Vagina (tissue), 2 donors: ENCODE measurements around the gene NRXN2. TPM values are rescaled to one million over a fixed set of nuclear protein-coding genes. Genes with fewer than 3 reads are reported as not detected.

Source experiments
- DNase-seq, 2 donors: peaks; one replicate each; pipeline ENCODE4 v3.0.0-alpha.2; 2017; ENCODE audit errors: extremely low spot score in 2 of 2
- H3K27ac ChIP-seq: fragments of 200-600 bp; sonication (generic); one replicate; pipeline ENCODE4 v1.5.1; 2019
- H3K27me3 ChIP-seq: fragments of 200-600 bp; sonication (generic); one replicate; pipeline ENCODE4 v1.5.1; 2019
- H3K36me3 ChIP-seq, 2 donors: fragments of 200-600 bp; sonication (generic); one replicate each; pipeline ENCODE4 v1.5.1; 2017 to 2019
- H3K4me1 ChIP-seq: fragments of 200-600 bp; sonication (generic); one replicate; pipeline ENCODE4 v1.5.1; 2019
- H3K4me3 ChIP-seq, 2 donors: fragments of 200-600 bp; sonication (generic); 1 replicate in 1 of 2; 2 replicates in 1 of 2; pipeline ENCODE4 v1.5.1; 2016 to 2019
- H3K9me3 ChIP-seq: fragments of 200-600 bp; sonication (generic); one replicate; pipeline ENCODE4 v1.5.1; 2019
- CTCF ChIP-seq, 3 experiments: fragments of 450-650 bp in 2 of 3; fragments of 200-600 bp in 1 of 3; sonication (generic) in 1 of 3; IDR thresholded peaks; one replicate each; pipeline ENCODE4 v1.5.1; 2017 to 2019; ENCODE audit warnings: antibody characterized with exemption in 3 of 3, mild to moderate bottlenecking in 2 of 3, moderate library complexity in 2 of 3
- POLR2A ChIP-seq, 2 donors: fragments of 450-650 bp; IDR thresholded peaks; one replicate each; pipeline ENCODE4 v1.6.1; 2017; ENCODE audit warnings: antibody characterized with exemption in 2 of 2, mild to moderate bottlenecking in 2 of 2, moderate library complexity in 2 of 2
- POLR2AphosphoS5 ChIP-seq, 2 donors: sonication (generic); formaldehyde crosslinking; IDR thresholded peaks; one replicate each; pipeline ENCODE4 v1.9.0; 2017; ENCODE audit warnings: antibody characterized with exemption in 2 of 2, mild to moderate bottlenecking in 2 of 2, low read depth in 1 of 2; ENCODE audit not compliant: insufficient read depth in 1 of 2
- intact Hi-C: fragments of 100-400 bp; cut with DNase I; formaldehyde crosslinking; loops from one replicate; pipeline ENCODE4 v1.15.1; 2023
- total RNA-seq: library from RNA; depleted of rRNA; stranded (reverse); fragments of >200 nt; gene quantifications from one replicate; pipeline ENCODE4 v1.2.3, GENCODE V29; 2016

Gene NRXN2
- total RNA-seq, 1 donor from 2014 or later: 16.9 TPM

- intact Hi-C loops: no loop called here
- TF ChIP-seq POLR2A (IDR thresholded peaks at IDR 0.05): no peak
- TF ChIP-seq POLR2AphosphoS5 (IDR thresholded peaks at IDR 0.05; ENCODE audit: insufficient read depth in 1 of 2, low read depth in 1 of 2): no peak
- TF ChIP-seq CTCF (IDR thresholded peaks at IDR 0.05): no peak
- Histone ChIP-seq H3K27me3 (peaks cover 13% of the 10 kb centered on the region), H3K9me3 (no peaks in the 10 kb centered on the region), H3K4me3 (peak overlapping the region in 1 of 2 donors; percentile 33), H3K4me1 (peaks cover 9% of the 10 kb centered on the region), H3K36me3 (no peaks in the 10 kb centered on the region), H3K27ac (no peak overlapping the region)
- no peak for DNase-seq
Observed at GRCh38 chr11:64713781-64714363, 9.1 kb downstream of the NRXN2 start.

- DNase-seq: no peak
- no peaks in the 10 kb centered on the region for H3K9me3 ChIP-seq
- H3K36me3 ChIP-seq: no peaks in the 10 kb centered on the region
- H3K4me3 ChIP-seq: peak overlapping the region in 1 of 2 donors; percentile 33
- H3K27ac ChIP-seq: no peak overlapping the region
- intact Hi-C loops: no loop called here
- H3K27me3 ChIP-seq: peaks cover 11% of the 10 kb centered on the region
- TF ChIP-seq POLR2AphosphoS5 (IDR thresholded peaks at IDR 0.05; ENCODE audit: insufficient read depth in 1 of 2, low read depth in 1 of 2) (no peak), POLR2A (IDR thresholded peaks at IDR 0.05) (no peak), CTCF (IDR thresholded peaks at IDR 0.05) (no peak)
- H3K4me1 ChIP-seq: peaks cover 9% of the 10 kb centered on the region
Observed at GRCh38 chr11:64713016-64713707, 9.8 kb downstream of the NRXN2 start.

DNA sequence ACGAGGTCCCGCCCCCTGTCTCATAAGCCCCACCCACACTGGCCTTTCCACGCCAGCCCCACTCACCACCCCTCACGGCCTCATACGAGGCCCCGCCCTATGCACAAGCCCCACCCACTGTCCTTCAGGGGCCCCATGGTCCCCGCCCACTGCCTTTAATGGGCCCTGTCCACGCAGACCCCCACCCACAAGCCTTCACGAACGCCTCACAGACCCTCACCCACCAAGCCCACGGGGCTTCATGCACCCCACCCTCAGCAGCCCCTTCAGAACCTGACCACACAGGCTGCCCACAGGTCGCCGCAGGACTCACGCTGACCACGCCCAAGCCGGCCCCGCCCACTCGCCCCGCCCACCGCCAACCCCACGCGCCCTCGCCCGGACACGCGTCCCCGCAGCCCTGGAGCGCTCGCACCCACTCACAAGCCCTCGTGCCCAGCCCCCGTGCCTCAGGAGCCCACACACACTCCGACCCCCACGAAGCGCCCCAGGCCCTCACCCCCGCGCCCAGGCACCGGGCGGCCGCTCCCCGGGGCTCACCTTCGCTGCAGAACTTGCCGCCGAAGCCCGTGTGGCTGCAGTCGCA is 10.5 kb downstream of the NRXN2 start:
- Histone ChIP-seq H3K4me1 (peaks cover 9% of the 10 kb centered on the region), H3K36me3 (no peaks in the 10 kb centered on the region), H3K27me3 (peaks cover 11% of the 10 kb centered on the region), H3K4me3 (peak overlapping the region in 1 of 2 donors; percentile 33), H3K27ac (no peak overlapping the region), H3K9me3 (no peaks in the 10 kb centered on the region)
- no peak for DNase-seq
- intact Hi-C loops: no loop called here
- TF ChIP-seq CTCF (IDR thresholded peaks at IDR 0.05) (no peak), POLR2A (IDR thresholded peaks at IDR 0.05) (no peak), POLR2AphosphoS5 (IDR thresholded peaks at IDR 0.05; ENCODE audit: insufficient read depth in 1 of 2, low read depth in 1 of 2) (no peak)

- Histone ChIP-seq H3K27me3 (peaks cover 11% of the 10 kb centered on the region), H3K36me3 (no peaks in the 10 kb centered on the region), H3K27ac (no peak overlapping the region), H3K4me1 (peaks cover 9% of the 10 kb centered on the region), H3K9me3 (no peaks in the 10 kb centered on the region), H3K4me3 (no peak overlapping the region)
- no peak for DNase-seq
- TF ChIP-seq CTCF (IDR thresholded peaks at IDR 0.05) (no peak), POLR2AphosphoS5 (IDR thresholded peaks at IDR 0.05; ENCODE audit: insufficient read depth in 1 of 2, low read depth in 1 of 2) (no peak), POLR2A (IDR thresholded peaks at IDR 0.05) (no peak)
- intact Hi-C loops: no loop called here
Observed at GRCh38 chr11:64711956-64712362, 11.0 kb downstream of the NRXN2 start.
